Measurements from ENCODE around the gene IL19.
"Not testable (repeated sequence)": the region's sequence is repeated elsewhere in the genome, so short reads cannot be mapped to it uniquely, and the experiment has no call there.

IL19 gene

GRCh38 chr1:206833801-206834200 lies 63.2 kb downstream of the IL19 start:
- DNase-seq (ENCODE audit: low read depth), result no peak

GRCh38 chr1:206834217-206834616 lies 63.6 kb downstream of the IL19 start:
- no peak for DNase-seq (ENCODE audit: low read depth)

- DNase-seq (ENCODE audit: low read depth), result no peak
Observed at GRCh38 chr1:206834711-206835110, 64.1 kb downstream of the IL19 start.

- no peak for DNase-seq (ENCODE audit: low read depth)
Observed at GRCh38 chr1:206835186-206835585, 64.6 kb downstream of the IL19 start.

- DNase-seq (ENCODE audit: low read depth), result no peak
Observed at GRCh38 chr1:206836111-206836510, 65.5 kb downstream of the IL19 start.

GRCh38 chr1:206839006-206839560 lies 68.5 kb downstream of the IL19 start:
- DNase-seq (ENCODE audit: low read depth), result no peak

- DNase-seq (ENCODE audit: low read depth), result no peak
Observed at GRCh38 chr1:206839857-206840256, 69.3 kb downstream of the IL19 start.

- DNase-seq (ENCODE audit: low read depth), result no peak
Observed at GRCh38 chr1:206841609-206842323, 71.2 kb downstream of the IL19 start.

- DNase-seq (ENCODE audit: low read depth), result no peak
Observed at GRCh38 chr1:206842854-206843253, 72.3 kb downstream of the IL19 start.

GRCh38 chr1:206843626-206844025 lies 73.1 kb downstream of the IL19 start:
- no peak for DNase-seq (ENCODE audit: low read depth)

GRCh38 chr1:206846487-206846886 lies 75.9 kb downstream of the IL19 start:
- no peak for DNase-seq (ENCODE audit: low read depth)

GRCh38 chr1:206847337-206847834 lies 76.8 kb downstream of the IL19 start:
- DNase-seq (ENCODE audit: low read depth), result no peak

GRCh38 chr1:206847946-206848345 lies 77.4 kb downstream of the IL19 start:
- DNase-seq (ENCODE audit: low read depth), result no peak

GRCh38 chr1:206850401-206850800 lies 79.8 kb downstream of the IL19 start:
- DNase-seq (ENCODE audit: low read depth), result no peak

- DNase-seq (ENCODE audit: low read depth), result no peak
Observed at GRCh38 chr1:206851341-206852010, 80.9 kb downstream of the IL19 start.

GRCh38 chr1:206852662-206853061 lies 82.1 kb downstream of the IL19 start:
- not testable (repeated sequence) for DNase-seq (ENCODE audit: low read depth)

GRCh38 chr1:206853696-206854095 lies 83.1 kb downstream of the IL19 start:
- DNase-seq (ENCODE audit: low read depth), result not testable (repeated sequence)

- no peak for DNase-seq (ENCODE audit: low read depth)
Observed at GRCh38 chr1:206854401-206855129, 84.0 kb downstream of the IL19 start.

- DNase-seq (ENCODE audit: low read depth), result no peak
Observed at GRCh38 chr1:206855859-206856258, 85.3 kb downstream of the IL19 start.

GRCh38 chr1:206856674-206857464 lies 86.3 kb downstream of the IL19 start:
- no peak for DNase-seq (ENCODE audit: low read depth)

GRCh38 chr1:206859082-206859521 lies 88.5 kb downstream of the IL19 start:
- no peak for DNase-seq (ENCODE audit: low read depth)

GRCh38 chr1:206860165-206860564 lies 89.6 kb downstream of the IL19 start:
- no peak for DNase-seq (ENCODE audit: low read depth)
